ENCODE results near the gene BRCA2. TPM values are rescaled to one million over a fixed set of nuclear protein-coding genes. Genes with fewer than 3 reads are reported as not detected.

Gene BRCA2
- polyA plus RNA-seq, 1 experiment: 0.91 TPM

- no peaks in the 10 kb centered on the region for H3K27me3 ChIP-seq (ENCODE audit: control insufficient read depth, insufficient read depth, low read length)
- peak; percentile 64 for TF ChIP-seq CTCF (IDR thresholded peaks at IDR 0.05; ENCODE audit: insufficient read depth, low read depth, low read length)
- DNase-seq (ENCODE audit: low read depth): no peak
- H3K36me3 ChIP-seq (ENCODE audit: control insufficient read depth, insufficient read depth, low read length): no peaks in the 10 kb centered on the region
- H3K4me3 ChIP-seq (ENCODE audit: low read depth, low read length): no peak overlapping the region
- POLR2A ChIA-PET: no interaction called here
- CTCF ChIA-PET: interaction anchor here (1.1 to 1.6 kb wide), 2 partner anchors 27 to 63 kb away, joined by 3 read pairs; no protein-coding TSS in a partner anchor
Measured at GRCh38 chr13:32310134-32310706, 5.1 kb upstream of the BRCA2 start.

GRCh38 chr13:32311188-32311897 is 4.0 kb upstream of the BRCA2 start:
- ChIA-PET POLR2A (no interaction called here), CTCF (interaction anchor here (0.8 to 2.2 kb wide), 6 partner anchors 28 to 406 kb away, joined by 3 to 9 read pairs (median 3); no protein-coding TSS in a partner anchor)
- Histone ChIP-seq H3K27me3 (ENCODE audit: control insufficient read depth, insufficient read depth, low read length) (no peaks in the 10 kb centered on the region), H3K36me3 (ENCODE audit: control insufficient read depth, insufficient read depth, low read length) (no peaks in the 10 kb centered on the region), H3K4me3 (ENCODE audit: low read depth, low read length) (no peak overlapping the region)
- no peak for TF ChIP-seq CTCF (IDR thresholded peaks at IDR 0.05; ENCODE audit: insufficient read depth, low read depth, low read length)
- no peak for DNase-seq (ENCODE audit: low read depth)

- H3K36me3 ChIP-seq (ENCODE audit: control insufficient read depth, insufficient read depth, low read length): no peaks in the 10 kb centered on the region
- no peak for DNase-seq (ENCODE audit: low read depth)
- POLR2A ChIA-PET: interaction anchor here (0.5 kb wide), 1 partner anchor 223 kb away, joined by 3 read pairs; no protein-coding TSS in a partner anchor
- CTCF ChIA-PET: interaction anchor here (0.5 to 3.9 kb wide), 8 partner anchors 150 to 405 kb away, joined by 3 to 18 read pairs (median 4); partner anchors contain the start of gene N4BP2L2
- H3K27me3 ChIP-seq (ENCODE audit: control insufficient read depth, insufficient read depth, low read length): no peaks in the 10 kb centered on the region
- TF ChIP-seq CTCF (IDR thresholded peaks at IDR 0.05; ENCODE audit: insufficient read depth, low read depth, low read length): no peak
- peak overlapping the region; percentile 60 for H3K4me3 ChIP-seq (ENCODE audit: low read depth, low read length)
Measured at GRCh38 chr13:32314271-32315237, 754 bp upstream of the BRCA2 start.

- POLR2A ChIA-PET: no interaction called here
- Histone ChIP-seq H3K27me3 (ENCODE audit: control insufficient read depth, insufficient read depth, low read length) (no peaks in the 10 kb centered on the region), H3K4me3 (ENCODE audit: low read depth, low read length) (peak overlapping the region; percentile 60), H3K36me3 (ENCODE audit: control insufficient read depth, insufficient read depth, low read length) (no peaks in the 10 kb centered on the region; the same call in 1 of the 2 replicates)
- no peak for DNase-seq (ENCODE audit: low read depth)
- CTCF ChIA-PET: interaction anchor here (2.1 to 3.9 kb wide), 2 partner anchors 265 to 406 kb away, joined by 8 to 18 read pairs; no protein-coding TSS in a partner anchor
- TF ChIP-seq CTCF (IDR thresholded peaks at IDR 0.05; ENCODE audit: insufficient read depth, low read depth, low read length): no peak
Measured at GRCh38 chr13:32316028-32316339, 676 bp downstream of the BRCA2 start.
